Spleen (tissue), 11 donors: Measurements from ENCODE around the gene KLHL40. TPM values are rescaled to one million over a fixed set of nuclear protein-coding genes. Genes with fewer than 3 reads are reported as not detected.

Experiments used
- DNase-seq: peaks from one replicate; pipeline ENCODE4 v3.0.0-alpha.2; 2020
- H3K27ac ChIP-seq, 8 donors: fragments of 200-600 bp; sonication (generic) in 7 of 8; 1 replicate in 4 of 8; 2 replicates in 4 of 8; pipeline versions ENCODE4 v1.5.0 to v1.8.0; 2016 to 2021; ENCODE audit warnings: inconsistent platforms in 4 of 8, mild to moderate bottlenecking in 4 of 8, moderate library complexity in 1 of 8
- H3K27me3 ChIP-seq, 7 donors: fragments of 200-600 bp; sonication (generic) in 6 of 7; replicated peaks in 1 of 7; 1 replicate in 4 of 7; 2 replicates in 3 of 7; pipeline versions ENCODE4 v1.5.0 to v1.8.0; 2016 to 2021; ENCODE audit warnings: inconsistent platforms in 3 of 7, mild to moderate bottlenecking in 1 of 7
- H3K36me3 ChIP-seq, 6 donors: fragments of 200-600 bp; sonication (generic) in 5 of 6; 1 replicate in 4 of 6; 2 replicates in 2 of 6; pipeline versions ENCODE4 v1.5.0 to v1.8.0; 2016 to 2021; ENCODE audit warnings: inconsistent platforms in 2 of 6
- H3K4me1 ChIP-seq, 6 donors: fragments of 200-600 bp; sonication (generic) in 5 of 6; 1 replicate in 3 of 6; 2 replicates in 3 of 6; pipeline versions ENCODE4 v1.5.0 to v1.8.0; 2016 to 2021; ENCODE audit warnings: inconsistent platforms in 3 of 6
- H3K4me3 ChIP-seq, 8 donors: fragments of 200-600 bp; sonication (generic) in 7 of 8; 1 replicate in 4 of 8; 2 replicates in 4 of 8; pipeline versions ENCODE4 v1.5.0 to v1.8.0; 2016 to 2021; ENCODE audit warnings: inconsistent platforms in 4 of 8, mild to moderate bottlenecking in 4 of 8, moderate library complexity in 2 of 8
- H3K9me3 ChIP-seq, 8 donors: fragments of 200-600 bp; sonication (generic) in 7 of 8; 1 replicate in 4 of 8; 2 replicates in 4 of 8; pipeline versions ENCODE4 v1.5.0 to v1.8.0; 2016 to 2021; ENCODE audit warnings: inconsistent platforms in 4 of 8
- POLR2A ChIP-seq, 3 donors: fragments of 450-650 bp; IDR thresholded peaks; one replicate each; pipeline ENCODE4 v1.5.1; 2017; ENCODE audit warnings: antibody characterized with exemption in 3 of 3, mild to moderate bottlenecking in 1 of 3
- POLR2AphosphoS5 ChIP-seq, 3 donors: sonication (generic); formaldehyde crosslinking; IDR thresholded peaks; one replicate each; pipeline ENCODE4 v1.5.1; 2017; ENCODE audit warnings: antibody characterized with exemption in 3 of 3
- WGBS, 5 donors: extraction: QIAGEN DNeasy Blood & Tissue Kit in 3 of 5; methylation state at CpG; one replicate each; pipeline versions ENCODE4 v1.1.5 to v1.1.7; 2013 to 2018; 5-methylcytosine and 5-hydroxymethylcytosine counted together
- intact Hi-C: fragments of 100-400 bp; cut with DNase I; formaldehyde crosslinking; loops from one replicate; pipeline ENCODE4 v1.15.0; 2023; ENCODE audit warnings: low total_unique reads
- polyA plus RNA-seq, 3 donors: library from polyadenylated mRNA; stranded (reverse); fragments of 200-250 nt; gene quantifications; one replicate each; pipeline ENCODE4 v1.2.1, GENCODE V29; 2013
- total RNA-seq, 7 donors: library from RNA; depleted of rRNA in 3 of 7; stranded (reverse); fragments of >200 nt in 3 of 7; fragmentation: NEBNext Ultra II Directional in 4 of 7; extraction: Animal tissue kit (Norgen Biotek cat#: 25700) in 4 of 7; gene quantifications; one replicate each; pipeline versions ENCODE4 v1.1.0 to v1.2.1, GENCODE V29; 2016 to 2021
- TF ChIP-seq, protein P1 (sequence below), 11 experiments: fragments of 200-600 bp in 7 of 11; fragments of 450-650 bp in 4 of 11; sonication (generic) in 4 of 11; IDR thresholded peaks in 8 of 11; conservative IDR thresholded peaks in 3 of 11; 1 replicate in 7 of 11; 2 replicates in 4 of 11; pipeline versions ENCODE4 v1.4.0 to v1.8.0; 2016 to 2021; ENCODE audit warnings: antibody characterized with exemption in 11 of 11, inconsistent platforms in 4 of 11, mild to moderate bottlenecking in 1 of 11
- donor health status: healthy with polysubstance abuse.
- donor health status: DM: no; HTN: no; CAD: no; lungs with moderate emphysema.
- donor health status: DM: no; HTN: no; CAD: no.
- donor health status: Bipolar disorder and iron deficiency.
- donor health status: healthy.
- donor health status: DM: no; HTN: no; CAD: no.
- donor health status: DM: yes; HTN: yes; CAD: no.

KLHL40 gene
- total and polyA plus RNA-seq, 10 donors: 0.03 to 0.17 TPM; not detected in 8

DNA sequence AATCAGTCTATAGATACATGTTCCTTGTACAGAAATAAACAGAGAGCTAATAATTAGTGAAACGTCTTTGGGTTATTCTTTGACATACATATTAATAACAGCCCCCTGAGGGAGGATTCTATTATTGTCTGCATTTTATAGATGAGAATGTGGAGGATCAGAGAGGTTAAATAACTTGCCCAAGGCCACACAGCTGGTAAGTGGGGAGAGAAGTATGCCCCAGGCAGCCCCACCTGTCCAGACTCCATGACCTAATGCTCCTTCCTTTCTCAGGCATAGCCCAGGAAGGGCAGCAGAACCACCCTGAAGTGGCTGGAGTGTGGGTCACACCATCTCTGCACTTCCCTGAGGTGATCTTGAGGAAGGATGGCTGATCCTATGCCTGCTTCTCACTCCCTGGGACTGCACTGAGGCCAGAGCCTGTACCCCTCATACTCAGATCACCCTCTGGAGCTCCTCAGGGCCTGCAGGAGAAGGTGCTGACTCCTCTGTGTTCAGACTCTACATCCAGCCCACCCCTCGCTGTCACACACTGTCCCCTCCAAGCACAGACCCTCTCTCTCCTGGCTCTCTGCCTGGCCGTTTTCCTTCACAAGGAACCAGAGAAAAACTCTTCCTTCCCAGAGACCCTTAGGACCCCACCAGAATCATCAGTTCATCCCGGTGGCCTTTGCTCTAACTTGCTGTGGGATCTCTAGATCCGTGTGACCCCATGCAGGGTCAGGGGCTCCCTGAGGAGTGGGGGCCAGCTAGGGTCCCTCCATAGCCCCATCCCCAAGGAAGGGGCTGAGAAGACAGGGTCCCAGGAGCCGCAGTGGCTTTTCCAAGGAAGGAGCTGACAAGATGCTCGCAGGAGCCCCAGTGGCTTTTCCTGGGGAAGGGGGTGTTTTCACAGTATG is 21.6 kb downstream of the KLHL40 start:
- TF ChIP-seq, protein P1, sequence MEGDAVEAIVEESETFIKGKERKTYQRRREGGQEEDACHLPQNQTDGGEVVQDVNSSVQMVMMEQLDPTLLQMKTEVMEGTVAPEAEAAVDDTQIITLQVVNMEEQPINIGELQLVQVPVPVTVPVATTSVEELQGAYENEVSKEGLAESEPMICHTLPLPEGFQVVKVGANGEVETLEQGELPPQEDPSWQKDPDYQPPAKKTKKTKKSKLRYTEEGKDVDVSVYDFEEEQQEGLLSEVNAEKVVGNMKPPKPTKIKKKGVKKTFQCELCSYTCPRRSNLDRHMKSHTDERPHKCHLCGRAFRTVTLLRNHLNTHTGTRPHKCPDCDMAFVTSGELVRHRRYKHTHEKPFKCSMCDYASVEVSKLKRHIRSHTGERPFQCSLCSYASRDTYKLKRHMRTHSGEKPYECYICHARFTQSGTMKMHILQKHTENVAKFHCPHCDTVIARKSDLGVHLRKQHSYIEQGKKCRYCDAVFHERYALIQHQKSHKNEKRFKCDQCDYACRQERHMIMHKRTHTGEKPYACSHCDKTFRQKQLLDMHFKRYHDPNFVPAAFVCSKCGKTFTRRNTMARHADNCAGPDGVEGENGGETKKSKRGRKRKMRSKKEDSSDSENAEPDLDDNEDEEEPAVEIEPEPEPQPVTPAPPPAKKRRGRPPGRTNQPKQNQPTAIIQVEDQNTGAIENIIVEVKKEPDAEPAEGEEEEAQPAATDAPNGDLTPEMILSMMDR (IDR thresholded peaks at IDR 0.05 in 8 of 11, conservative IDR thresholded peaks at IDR 0.05 in 3 of 11): no peak
- TF ChIP-seq POLR2A (IDR thresholded peaks at IDR 0.05) (no peak), POLR2AphosphoS5 (IDR thresholded peaks at IDR 0.05) (no peak)
- no peaks in the 10 kb centered on the region for H3K9me3 ChIP-seq
- H3K4me3 ChIP-seq: no peak overlapping the region
- intact Hi-C loops: no loop called here
- H3K4me1 ChIP-seq: no peaks in the 10 kb centered on the region
- H3K27ac ChIP-seq: no peak overlapping the region
- no peaks in the 10 kb centered on the region for H3K36me3 ChIP-seq
- H3K27me3 ChIP-seq: peaks cover 0 to 14% (median 3%) of the 10 kb centered on the region in 7 donors
- WGBS, 5 donors: 70 to 79% (median 74%) methylated on average over 7 of the region's 7 CpGs
- DNase-seq: no peak

DNA sequence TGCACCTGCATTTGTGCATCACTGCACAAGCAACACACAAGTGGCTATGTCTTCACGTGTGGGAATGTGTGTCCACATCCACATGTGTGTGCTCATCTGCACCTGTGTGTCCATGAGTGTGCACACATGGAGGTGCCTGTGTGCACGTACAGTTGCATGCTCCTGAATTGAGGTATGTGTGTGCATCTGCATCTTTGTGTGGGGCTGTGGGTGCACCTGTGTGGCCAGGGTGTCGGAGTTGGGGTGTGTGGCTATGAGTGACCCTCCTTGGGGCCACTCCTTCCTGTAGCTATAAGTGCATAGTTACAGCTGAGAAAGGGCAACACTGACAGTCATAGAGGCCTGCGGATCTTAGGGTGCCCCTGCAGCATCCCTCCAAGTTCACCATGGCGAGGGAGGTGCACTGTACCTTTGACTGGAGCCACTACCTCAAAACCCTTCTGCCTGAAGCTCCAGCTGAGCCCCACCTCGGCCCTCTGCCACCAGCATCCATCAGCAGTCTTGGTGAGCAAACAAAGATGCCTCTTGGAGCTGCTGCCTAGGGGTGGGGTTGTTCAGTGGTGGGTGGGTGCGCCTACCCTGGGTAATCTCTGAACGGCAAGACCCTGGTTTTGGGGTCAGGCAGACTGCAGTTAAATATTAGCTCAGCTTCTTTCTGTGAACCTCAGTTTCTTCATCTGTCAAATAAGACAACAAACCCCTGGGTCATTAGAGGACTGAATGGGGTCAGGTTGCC is 22.5 kb downstream of the KLHL40 start:
- TF ChIP-seq POLR2AphosphoS5 (IDR thresholded peaks at IDR 0.05): no peak
- no peak for TF ChIP-seq POLR2A (IDR thresholded peaks at IDR 0.05)
- TF ChIP-seq, protein P1 (IDR thresholded peaks at IDR 0.05 in 8 of 11, conservative IDR thresholded peaks at IDR 0.05 in 3 of 11): no peak
- H3K27ac ChIP-seq: no peak overlapping the region
- 64 to 81% (median 70%) methylated on average over 6 to 8 of the region's 8 CpGs for WGBS, 5 donors
- H3K4me3 ChIP-seq: no peak overlapping the region
- no peaks in the 10 kb centered on the region for H3K36me3 ChIP-seq
- H3K4me1 ChIP-seq: no peaks in the 10 kb centered on the region
- peak; percentile 36 for DNase-seq
- intact Hi-C loops: no loop called here
- peaks cover 0 to 6% (median 0%) of the 10 kb centered on the region in 7 donors for H3K27me3 ChIP-seq
- no peaks in the 10 kb centered on the region for H3K9me3 ChIP-seq

- Histone ChIP-seq H3K4me1 (no peaks in the 10 kb centered on the region), H3K9me3 (no peaks in the 10 kb centered on the region), H3K27ac (no peak overlapping the region), H3K36me3 (no peaks in the 10 kb centered on the region), H3K4me3 (no peak overlapping the region), H3K27me3 (no peaks in the 10 kb centered on the region)
- intact Hi-C loops: no loop called here
- 81 to 96% (median 85%) methylated on average over 6 to 10 of the region's 10 CpGs for WGBS, 5 donors
- peak; percentile 56 for DNase-seq
- TF ChIP-seq POLR2A (IDR thresholded peaks at IDR 0.05): no peak
- TF ChIP-seq, protein P1 (IDR thresholded peaks at IDR 0.05 in 8 of 11, conservative IDR thresholded peaks at IDR 0.05 in 3 of 11): no peak
- TF ChIP-seq POLR2AphosphoS5 (IDR thresholded peaks at IDR 0.05): no peak
Observed at GRCh38 chr3:42708611-42709151, 23.3 kb downstream of the KLHL40 start.
